Esophagus muscularis mucosa (tissue), 4 donors: ENCODE results near the gene QKI. TPM values are rescaled to one million over a fixed set of nuclear protein-coding genes. Genes with fewer than 3 reads are reported as not detected.
"Not testable (repeated sequence)": the region's sequence is repeated elsewhere in the genome, so short reads cannot be mapped to it uniquely, and the experiment has no call there.

Experiments
- DNase-seq: peaks from one replicate; pipeline ENCODE4 v3.0.0-alpha.2; 2017; ENCODE audit errors: extremely low spot score
- H3K27ac ChIP-seq, 4 donors: fragments of 200-600 bp; sonication (generic); replicated peaks in 1 of 4; 1 replicate in 3 of 4; 2 replicates in 1 of 4; pipeline ENCODE4 v1.5.1; 2016 to 2019; ENCODE audit warnings: mild to moderate bottlenecking in 1 of 4
- H3K27me3 ChIP-seq, 4 donors: fragments of 200-600 bp; sonication (generic); one replicate each; pipeline versions ENCODE4 v1.5.1 to v1.6.0; 2016 to 2019
- H3K36me3 ChIP-seq, 4 donors: fragments of 200-600 bp; sonication (generic); one replicate each; pipeline ENCODE4 v1.5.1; 2016 to 2019
- H3K4me1 ChIP-seq, 4 donors: fragments of 200-600 bp; sonication (generic); one replicate each; pipeline ENCODE4 v1.5.1; 2016 to 2019
- H3K4me3 ChIP-seq, 4 donors: fragments of 200-600 bp; sonication (generic); 1 replicate in 2 of 4; 2 replicates in 2 of 4; pipeline ENCODE4 v1.5.1; 2016 to 2019; ENCODE audit warnings: mild to moderate bottlenecking in 4 of 4, moderate library complexity in 1 of 4
- H3K9me3 ChIP-seq, 4 donors: fragments of 200-600 bp; sonication (generic); 1 replicate in 3 of 4; 2 replicates in 1 of 4; pipeline ENCODE4 v1.5.1; 2016 to 2019
- EP300 ChIP-seq: sonication (generic); formaldehyde crosslinking; IDR thresholded peaks from one replicate; pipeline ENCODE4 v1.6.1; 2017; ENCODE audit warnings: antibody characterized with exemption
- POLR2A ChIP-seq: fragments of 450-650 bp; IDR thresholded peaks from one replicate; pipeline ENCODE4 v1.6.1; 2017; ENCODE audit warnings: antibody characterized with exemption, moderate library complexity, mild to moderate bottlenecking, low read depth
- POLR2AphosphoS5 ChIP-seq, 2 donors: sonication (generic); formaldehyde crosslinking; IDR thresholded peaks; one replicate each; pipeline ENCODE4 v1.6.1; 2017; ENCODE audit warnings: antibody characterized with exemption in 2 of 2
- WGBS: methylation state at CpG from one replicate; pipeline ENCODE4 v1.1.5; 2018; 5-methylcytosine and 5-hydroxymethylcytosine counted together
- intact Hi-C: fragments of 100-400 bp; cut with DNase I; formaldehyde crosslinking; loops from one replicate; pipeline ENCODE4 v1.15.1; 2023
- total RNA-seq, 4 donors: library from RNA; depleted of rRNA; stranded (reverse); fragments of >200 nt; gene quantifications; one replicate each; pipeline versions ENCODE4 v1.1.0 to v1.2.1, GENCODE V29; 2016
- TF ChIP-seq, protein P1 (sequence below), 3 experiments: fragments of 200-600 bp in 2 of 3; fragments of 450-650 bp in 1 of 3; sonication (generic) in 2 of 3; IDR thresholded peaks; one replicate each; pipeline ENCODE4 v1.5.1; 2017 to 2019; ENCODE audit warnings: antibody characterized with exemption in 3 of 3, mild to moderate bottlenecking in 2 of 3, moderate library complexity in 1 of 3

The QKI gene
- total RNA-seq, 4 donors from 2014 or later: 176 to 290 (median 237) TPM

DNA sequence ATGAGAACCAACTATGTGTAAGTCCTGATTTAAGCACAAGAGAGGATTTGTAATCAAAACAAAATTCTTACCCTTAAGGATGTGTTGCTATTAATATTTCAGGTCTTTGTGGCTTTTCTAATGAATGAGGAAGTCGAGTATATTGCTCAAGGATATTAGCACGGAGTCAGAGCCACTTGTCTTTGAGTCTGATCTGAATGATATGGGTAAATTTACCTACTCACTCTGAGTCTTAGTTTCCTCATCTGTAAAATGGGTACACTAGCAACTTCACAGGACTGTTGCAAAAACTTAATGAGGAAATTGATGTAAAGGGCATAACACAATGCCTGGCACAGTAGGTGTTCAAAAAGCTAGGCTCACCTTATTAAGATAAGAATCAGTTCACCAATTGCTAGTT, 30.0 kb upstream of the QKI start:
- Histone ChIP-seq H3K27ac (no peak overlapping the region), H3K4me3 (no peak overlapping the region), H3K9me3 (no peaks in the 10 kb centered on the region), H3K36me3 (no peaks in the 10 kb centered on the region), H3K4me1 (no peaks in the 10 kb centered on the region), H3K27me3 (no peaks in the 10 kb centered on the region)
- 81% methylated on average over 2 of the region's 2 CpGs for WGBS
- intact Hi-C loops: no loop called here
- TF ChIP-seq EP300 (no peak), POLR2AphosphoS5 (IDR thresholded peaks at IDR 0.05) (no peak), POLR2A (no peak)
- TF ChIP-seq, protein P1, sequence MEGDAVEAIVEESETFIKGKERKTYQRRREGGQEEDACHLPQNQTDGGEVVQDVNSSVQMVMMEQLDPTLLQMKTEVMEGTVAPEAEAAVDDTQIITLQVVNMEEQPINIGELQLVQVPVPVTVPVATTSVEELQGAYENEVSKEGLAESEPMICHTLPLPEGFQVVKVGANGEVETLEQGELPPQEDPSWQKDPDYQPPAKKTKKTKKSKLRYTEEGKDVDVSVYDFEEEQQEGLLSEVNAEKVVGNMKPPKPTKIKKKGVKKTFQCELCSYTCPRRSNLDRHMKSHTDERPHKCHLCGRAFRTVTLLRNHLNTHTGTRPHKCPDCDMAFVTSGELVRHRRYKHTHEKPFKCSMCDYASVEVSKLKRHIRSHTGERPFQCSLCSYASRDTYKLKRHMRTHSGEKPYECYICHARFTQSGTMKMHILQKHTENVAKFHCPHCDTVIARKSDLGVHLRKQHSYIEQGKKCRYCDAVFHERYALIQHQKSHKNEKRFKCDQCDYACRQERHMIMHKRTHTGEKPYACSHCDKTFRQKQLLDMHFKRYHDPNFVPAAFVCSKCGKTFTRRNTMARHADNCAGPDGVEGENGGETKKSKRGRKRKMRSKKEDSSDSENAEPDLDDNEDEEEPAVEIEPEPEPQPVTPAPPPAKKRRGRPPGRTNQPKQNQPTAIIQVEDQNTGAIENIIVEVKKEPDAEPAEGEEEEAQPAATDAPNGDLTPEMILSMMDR (IDR thresholded peaks at IDR 0.05): no peak
- DNase-seq: no peak

DNA sequence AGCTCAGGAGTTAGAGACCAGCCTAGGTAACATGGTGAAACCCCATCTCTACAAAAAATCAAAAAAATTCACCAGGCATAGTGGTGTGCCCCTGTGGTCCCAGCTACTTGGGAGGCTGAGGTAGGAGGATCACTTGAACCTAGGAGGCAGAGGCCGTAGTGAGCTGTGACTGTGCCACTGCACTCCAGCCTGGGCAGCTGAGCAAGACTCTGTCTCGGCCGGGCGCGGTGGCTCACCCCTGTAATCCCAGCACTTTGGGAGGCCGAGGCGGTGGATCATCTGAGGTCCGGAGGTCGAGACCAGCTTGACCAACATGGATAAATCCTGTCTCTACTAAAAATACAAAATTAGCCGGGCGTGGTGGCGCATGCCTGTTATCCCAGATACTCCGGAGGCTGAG, 29.0 kb upstream of the QKI start:
- 98% methylated on average over 13 of the region's 13 CpGs for WGBS
- DNase-seq, H3K27me3 ChIP-seq, H3K9me3 ChIP-seq, intact Hi-C loops, H3K4me1 ChIP-seq, H3K36me3 ChIP-seq, H3K27ac ChIP-seq, H3K4me3 ChIP-seq: not testable (repeated sequence)

DNA sequence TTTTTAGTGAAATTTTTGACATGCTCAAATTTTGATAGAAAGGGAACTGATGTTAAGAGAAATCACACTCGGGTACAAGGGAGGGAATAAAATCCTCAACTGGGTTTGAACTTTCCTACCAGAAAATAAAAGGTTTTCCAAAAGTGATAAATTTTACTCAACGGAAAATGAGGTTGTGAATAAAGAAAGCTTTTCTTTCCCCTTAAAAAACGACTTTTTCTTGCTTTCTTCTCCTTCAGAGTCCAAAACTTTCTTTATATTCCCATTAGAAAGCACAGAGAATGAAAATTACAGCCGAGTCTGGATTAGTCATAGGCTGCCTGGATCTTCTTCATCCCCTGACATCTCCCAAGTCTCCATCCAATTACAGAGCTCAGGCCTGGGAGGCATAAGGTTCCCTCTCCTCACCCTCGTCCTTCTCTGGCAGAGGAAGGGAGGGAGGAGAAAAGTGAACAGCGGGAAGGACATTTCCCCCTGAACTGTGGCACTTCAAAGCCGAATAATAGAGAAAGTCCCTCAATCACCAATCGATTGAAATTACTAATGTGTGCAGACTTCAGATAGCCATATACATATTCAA, 28.1 kb upstream of the QKI start:
- TF ChIP-seq POLR2A: no peak
- TF ChIP-seq POLR2AphosphoS5 (IDR thresholded peaks at IDR 0.05): no peak
- TF ChIP-seq, protein P1 (IDR thresholded peaks at IDR 0.05): no peak
- TF ChIP-seq EP300: no peak
- no peaks in the 10 kb centered on the region for H3K36me3 ChIP-seq
- DNase-seq: no peak
- no peaks in the 10 kb centered on the region for H3K4me1 ChIP-seq
- H3K9me3 ChIP-seq: no peaks in the 10 kb centered on the region
- 73% methylated on average over 8 of the region's 8 CpGs for WGBS
- H3K27me3 ChIP-seq: no peaks in the 10 kb centered on the region
- no peak overlapping the region for H3K27ac ChIP-seq
- intact Hi-C loops: no loop called here
- no peak overlapping the region for H3K4me3 ChIP-seq

DNA sequence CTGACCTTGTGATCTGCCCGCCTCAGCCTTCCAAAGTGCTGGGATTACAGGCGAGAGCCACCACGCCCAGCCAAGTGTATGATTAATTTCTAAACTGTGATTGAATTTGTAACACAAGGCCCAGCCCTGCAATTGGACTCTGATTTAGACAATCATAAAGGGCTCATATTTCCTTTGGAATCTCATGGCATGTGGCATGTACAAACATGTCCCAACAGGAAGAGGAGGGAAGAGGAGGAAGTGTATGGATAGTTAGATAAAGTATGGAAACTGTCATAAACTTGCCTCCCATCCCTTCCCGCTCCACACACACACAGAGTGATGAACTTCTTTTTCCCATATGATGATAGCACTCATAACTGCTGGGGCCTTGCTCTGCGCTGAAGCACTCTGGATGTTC, 27.2 kb upstream of the QKI start:
- intact Hi-C loops: no loop called here
- WGBS: 96% methylated on average over 5 of the region's 5 CpGs
- Histone ChIP-seq H3K9me3 (no peaks in the 10 kb centered on the region), H3K27me3 (no peaks in the 10 kb centered on the region), H3K27ac (no peak overlapping the region), H3K36me3 (no peaks in the 10 kb centered on the region), H3K4me1 (peaks cover 0 to 8% (median 2%) of the 10 kb centered on the region in 4 donors), H3K4me3 (no peak overlapping the region)
- no peak for TF ChIP-seq POLR2AphosphoS5 (IDR thresholded peaks at IDR 0.05)
- TF ChIP-seq, protein P1 (IDR thresholded peaks at IDR 0.05): no peak
- no peak for TF ChIP-seq POLR2A
- TF ChIP-seq EP300: no peak
- no peak for DNase-seq

DNA sequence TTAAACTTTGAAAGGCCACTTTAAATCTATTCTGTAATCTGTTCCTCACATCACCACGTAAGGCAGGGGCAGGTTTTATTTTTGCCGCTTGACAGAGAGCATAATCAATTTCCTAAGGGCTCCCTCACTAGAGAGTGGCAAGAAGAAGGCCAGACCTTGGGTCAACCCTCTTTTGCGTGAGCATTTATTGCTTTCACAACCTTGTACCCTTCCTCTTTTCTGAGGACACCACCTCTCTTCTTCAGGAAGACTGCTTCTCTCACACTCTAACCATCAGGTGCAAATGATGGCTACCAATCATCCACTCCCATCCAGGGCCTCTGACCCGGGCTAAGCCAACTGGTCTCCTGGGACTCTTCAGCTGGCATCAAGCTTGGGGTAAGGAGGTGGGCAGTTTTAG, 25.2 kb upstream of the QKI start:
- Histone ChIP-seq H3K9me3 (no peaks in the 10 kb centered on the region), H3K4me1 (peaks cover 3 to 19% (median 6%) of the 10 kb centered on the region in 4 donors), H3K27me3 (no peaks in the 10 kb centered on the region), H3K36me3 (no peaks in the 10 kb centered on the region), H3K27ac (no peak overlapping the region), H3K4me3 (no peak overlapping the region)
- DNase-seq: no peak
- 98% methylated on average over 4 of the region's 4 CpGs for WGBS
- intact Hi-C loops: no loop called here
- TF ChIP-seq, protein P1 (IDR thresholded peaks at IDR 0.05): no peak
- no peak for TF ChIP-seq EP300
- no peak for TF ChIP-seq POLR2A
- TF ChIP-seq POLR2AphosphoS5 (IDR thresholded peaks at IDR 0.05): no peak
